H1 (cell line): ENCODE data around the gene KLK1. TPM values are rescaled to one million over a fixed set of nuclear protein-coding genes. Genes with fewer than 3 reads are reported as not detected.

Experiments used
- CTCF ChIA-PET: fragments of 300-600 bp; sonication (Branson Sonifier 250); formaldehyde crosslinking; loops from one replicate; lab custom pipeline; 2021; ENCODE audit not compliant: partially characterized antibody; lab: Charles Lee
- POLR2A ChIA-PET: fragments of 300-600 bp; sonication (Branson Sonifier 250); formaldehyde crosslinking; loops from one replicate; lab custom pipeline; 2021; ENCODE audit warnings: inconsistent platforms; ENCODE audit not compliant: partially characterized antibody; lab: Charles Lee
- DNase-seq, 2 experiments: peaks; one replicate each; pipeline versions ENCODE4 v3.0.0 to v3.0.0-alpha.2; 2010 to 2022; ENCODE audit warnings: low spot score in 2 of 2, low read depth in 1 of 2, mixed read lengths in 1 of 2
- FAIRE-seq: peaks from 2 replicates; lab custom pipeline; 2011; peaks lifted over from hg19 to GRCh38; lab: Jason Lieb, UNC
- H2AFZ ChIP-seq: 2 replicates; pipeline ENCODE4 v1.8.1; 2012; ENCODE audit warnings: low read length, inconsistent platforms
- H2AK5ac ChIP-seq: 2 replicates; pipeline ENCODE4 v1.6.1; 2013; ENCODE audit warnings: low read depth, low read length
- H2BK120ac ChIP-seq: replicated peaks from 2 replicates; pipeline ENCODE3; 2013; ENCODE audit warnings: low read depth, low read length, inconsistent platforms
- H2BK12ac ChIP-seq: 2 replicates; pipeline ENCODE4 v1.6.1; 2013; ENCODE audit warnings: low read depth, low read length
- H2BK15ac ChIP-seq: 2 replicates; pipeline ENCODE4 v1.6.1; 2013; ENCODE audit warnings: low read length
- H2BK20ac ChIP-seq: 2 replicates; pipeline ENCODE4 v1.6.1; 2013; ENCODE audit warnings: low read length
- H2BK5ac ChIP-seq: 2 replicates; pipeline ENCODE4 v1.6.1; 2013; ENCODE audit warnings: low read depth, low read length
- H3K14ac ChIP-seq: 2 replicates; pipeline ENCODE4 v1.6.1; 2013; ENCODE audit warnings: inconsistent platforms; ENCODE audit not compliant: insufficient read length
- H3K18ac ChIP-seq: 2 replicates; pipeline ENCODE4 v1.6.1; 2013; ENCODE audit warnings: low read length; ENCODE audit errors: extremely low read depth
- H3K23ac ChIP-seq: 2 replicates; pipeline ENCODE4 v1.6.1; 2013; ENCODE audit warnings: inconsistent platforms; ENCODE audit not compliant: insufficient read length
- H3K23me2 ChIP-seq: 2 replicates; pipeline ENCODE4 v1.6.1; 2013; ENCODE audit warnings: low read depth, low read length
- H3K27ac ChIP-seq: 2 replicates; pipeline ENCODE4 v1.6.1; 2011; ENCODE audit warnings: low read depth, low read length, inconsistent platforms
- H3K27me3 ChIP-seq, 4 experiments: replicated peaks in 1 of 4; 1 replicate in 1 of 4; 2 replicates in 3 of 4; pipeline versions ENCODE4 v1.6.1 to v1.8.1; 2011 to 2013; ENCODE audit warnings: low read length in 3 of 4, mild to moderate bottlenecking in 3 of 4, inconsistent platforms in 2 of 4, mixed read lengths in 2 of 4, moderate library complexity in 1 of 4; ENCODE audit not compliant: control insufficient read depth in 3 of 4, insufficient read depth in 3 of 4; ENCODE audit errors: extremely low read depth in 1 of 4
- H3K36me3 ChIP-seq, 4 experiments: 2 replicates each; pipeline versions ENCODE4 v1.6.1 to v1.8.1; 2011 to 2013; ENCODE audit warnings: mild to moderate bottlenecking in 4 of 4, low read length in 3 of 4, moderate library complexity in 2 of 4, control low read depth in 1 of 4, inconsistent platforms in 1 of 4; ENCODE audit not compliant: insufficient read depth in 4 of 4, control insufficient read depth in 2 of 4
- H3K4ac ChIP-seq: replicated peaks from 2 replicates; pipeline ENCODE3; 2013; ENCODE audit warnings: low read length, low read depth, mixed read lengths, inconsistent platforms; ENCODE audit not compliant: insufficient read length
- H3K4me1 ChIP-seq, 4 experiments: replicated peaks in 1 of 4; 1 replicate in 1 of 4; 2 replicates in 3 of 4; pipeline versions ENCODE4 v1.6.1 to v1.8.1; 2011 to 2013; ENCODE audit warnings: low read length in 3 of 4, inconsistent platforms in 2 of 4, mixed read lengths in 1 of 4; ENCODE audit not compliant: insufficient read depth in 4 of 4, control insufficient read depth in 3 of 4
- H3K4me2 ChIP-seq, 2 experiments: 2 replicates each; pipeline versions ENCODE4 v1.6.1 to v1.8.1; 2011 to 2013; ENCODE audit warnings: low read depth in 2 of 2, low read length in 2 of 2, control low read depth in 1 of 2, inconsistent platforms in 1 of 2, mild to moderate bottlenecking in 1 of 2; ENCODE audit not compliant: insufficient read depth in 1 of 2
- H3K4me3 ChIP-seq, 4 experiments: fragments of 200-600, 300-600 bp in 1 of 4; sonication (generic), shearing (Covaris generic), sonication (Bioruptor Twin) in 1 of 4; 2 replicates each; pipeline versions ENCODE4 v1.5.1 to v1.8.1; 2011 to 2016; ENCODE audit warnings: low read length in 4 of 4, low read depth in 3 of 4, control low read depth in 2 of 4, inconsistent platforms in 2 of 4, mild to moderate bottlenecking in 2 of 4, mixed read lengths in 1 of 4, moderate library complexity in 1 of 4; ENCODE audit not compliant: insufficient read depth in 2 of 4; ENCODE audit errors: extremely low read depth in 1 of 4
- H3K56ac ChIP-seq: replicated peaks from 2 replicates; pipeline ENCODE3; 2013; ENCODE audit warnings: low read depth, mild to moderate bottlenecking, mixed read lengths, low read length, inconsistent platforms; ENCODE audit not compliant: insufficient read length
- H3K79me1 ChIP-seq: 2 replicates; pipeline ENCODE4 v1.6.1; 2013; ENCODE audit warnings: low read depth, low read length, control low read depth
- H3K79me2 ChIP-seq, 2 experiments: 2 replicates each; pipeline versions ENCODE4 v1.6.1 to v1.8.1; 2012 to 2013; ENCODE audit warnings: low read length in 2 of 2, mild to moderate bottlenecking in 2 of 2, inconsistent platforms in 1 of 2; ENCODE audit not compliant: insufficient read depth in 2 of 2, control insufficient read depth in 1 of 2
- H3K9ac ChIP-seq, 4 experiments: replicated peaks in 1 of 4; 1 replicate in 1 of 4; 2 replicates in 3 of 4; pipeline versions ENCODE4 v1.6.1 to v1.8.1; 2011 to 2013; ENCODE audit warnings: low read depth in 3 of 4, low read length in 3 of 4, control low read depth in 2 of 4, mild to moderate bottlenecking in 2 of 4, moderate library complexity in 2 of 4, inconsistent platforms in 1 of 4; ENCODE audit errors: extremely low read depth in 1 of 4
- H3K9me3 ChIP-seq, 2 experiments: 2 replicates each; pipeline versions ENCODE4 v1.6.1 to v1.8.1; 2012 to 2013; ENCODE audit warnings: mild to moderate bottlenecking in 2 of 2, moderate library complexity in 2 of 2, control low read depth in 1 of 2, inconsistent platforms in 1 of 2, low read depth in 1 of 2, low read length in 1 of 2, mixed read lengths in 1 of 2; ENCODE audit not compliant: insufficient read depth in 2 of 2
- H4K20me1 ChIP-seq, 2 experiments: replicated peaks in 1 of 2; 2 replicates each; pipeline versions ENCODE3 to v1.8.1; 2011 to 2013; ENCODE audit warnings: inconsistent platforms in 2 of 2, low read length in 2 of 2, mild to moderate bottlenecking in 1 of 2; ENCODE audit not compliant: insufficient read depth in 2 of 2, control insufficient read depth in 1 of 2
- H4K5ac ChIP-seq: 2 replicates; pipeline ENCODE4 v1.6.1; 2013; ENCODE audit warnings: low read length, low read depth, mixed read lengths, inconsistent platforms; ENCODE audit not compliant: insufficient read length
- H4K8ac ChIP-seq: 2 replicates; pipeline ENCODE4 v1.8.0; 2013; ENCODE audit warnings: mild to moderate bottlenecking, moderate library complexity, low read length, inconsistent platforms; ENCODE audit not compliant: insufficient read depth; ENCODE audit errors: extremely low read depth
- H4K91ac ChIP-seq: replicated peaks from 2 replicates; pipeline ENCODE3; 2013; ENCODE audit warnings: low read length, mixed read lengths, inconsistent platforms; ENCODE audit not compliant: insufficient read length
- BACH1 ChIP-seq: IDR thresholded peaks from 2 replicates; pipeline ENCODE4 v1.6.1; 2012; ENCODE audit warnings: low read length, improper control_type of control experiment
- CHD1 ChIP-seq: IDR thresholded peaks from 2 replicates; pipeline ENCODE4 v1.6.1; 2012; ENCODE audit warnings: low read depth, low read length, improper control_type of control experiment
- EP300 ChIP-seq, 2 experiments: IDR thresholded peaks; 1 replicate in 1 of 2; 2 replicates in 1 of 2; pipeline ENCODE4 v1.6.1; 2011 to 2012; ENCODE audit warnings: low read depth in 2 of 2, low read length in 2 of 2, mild to moderate bottlenecking in 2 of 2, borderline replicate concordance in 1 of 2, inconsistent platforms in 1 of 2, moderate library complexity in 1 of 2
- EZH2 ChIP-seq: fragments of 200-600 bp; sonication (generic); IDR thresholded peaks from 2 replicates; pipeline ENCODE4 v1.7.1; 2012; ENCODE audit warnings: low read depth, mild to moderate bottlenecking, moderate library complexity, low read length, inconsistent platforms; ENCODE audit not compliant: severe bottlenecking
- GABPA ChIP-seq: IDR thresholded peaks from 2 replicates; pipeline ENCODE4 v1.6.1; 2011; ENCODE audit warnings: mild to moderate bottlenecking, low read length, moderate library complexity, borderline replicate concordance; ENCODE audit not compliant: insufficient read depth
- GTF2F1 ChIP-seq: IDR thresholded peaks from 2 replicates; pipeline ENCODE4 v1.6.1; 2012; ENCODE audit warnings: low read depth, low read length, improper control_type of control experiment, borderline replicate concordance
- MAFK ChIP-seq: IDR thresholded peaks from 2 replicates; pipeline ENCODE4 v1.6.1; 2012; ENCODE audit warnings: low read depth, mild to moderate bottlenecking, improper control_type of control experiment, low read length
- POLR2AphosphoS5 ChIP-seq: IDR thresholded peaks from 2 replicates; pipeline ENCODE4 v1.6.1; 2011; ENCODE audit warnings: low read depth, low read length
- POU5F1 ChIP-seq: IDR thresholded peaks from 2 replicates; pipeline ENCODE4 v1.6.1; 2011; ENCODE audit warnings: low read depth, mild to moderate bottlenecking, low read length, moderate library complexity
- RBBP5 ChIP-seq: IDR thresholded peaks from 2 replicates; pipeline ENCODE4 v1.7.1; 2012; ENCODE audit warnings: low read depth, mild to moderate bottlenecking, inconsistent platforms, low read length, moderate library complexity, borderline replicate concordance
- SAP30 ChIP-seq: fragments of 300-600 bp; sonication (generic); IDR thresholded peaks from 2 replicates; pipeline ENCODE4 v1.7.1; 2012; ENCODE audit warnings: low read length, moderate library complexity, mild to moderate bottlenecking, inconsistent platforms; ENCODE audit not compliant: insufficient read depth, insufficient replicate concordance
- SIX5 ChIP-seq: IDR thresholded peaks from 2 replicates; pipeline ENCODE4 v1.6.1; 2011; ENCODE audit warnings: mild to moderate bottlenecking, low read depth, low read length
- SP1 ChIP-seq: IDR thresholded peaks from 2 replicates; pipeline ENCODE4 v1.6.1; 2011; ENCODE audit warnings: low read depth, low read length
- ZNF274 ChIP-seq: IDR thresholded peaks from 2 replicates; pipeline ENCODE4 v1.7.0; 2012; ENCODE audit warnings: low read length, borderline replicate concordance; ENCODE audit errors: extremely low read depth
- WGBS, 2 experiments: shearing (Covaris generic) in 1 of 2; methylation state at CpG; one replicate each; pipeline versions ENCODE4 v1.1.6 to v1.1.7; 2013 to 2015; ENCODE audit warnings: low lambda C conversion rate in 2 of 2, mixed read lengths in 2 of 2, inconsistent platforms in 1 of 2, low coverage in 1 of 2, missing lambda C conversion rate in 1 of 2; ENCODE audit not compliant: insufficient replicate concordance in 2 of 2, insufficient coverage in 1 of 2, insufficient read length in 1 of 2; ENCODE audit errors: extremely low coverage in 1 of 2, missing lambda C conversion rate in 1 of 2; 5-methylcytosine and 5-hydroxymethylcytosine counted together
- polyA plus RNA-seq, 7 experiments: library from polyadenylated mRNA; depleted of rRNA in 3 of 7; stranded (reverse) in 5 of 7; unstranded in 2 of 7; fragments of >200 nt in 5 of 7; fragments of 200-250 nt in 2 of 7; gene quantifications; 1 replicate in 5 of 7; 2 replicates in 1 of 7; 4 replicates in 1 of 7; pipeline versions ENCODE4 v1.2.1 to v1.2.3, GENCODE V29; 2011 to 2013; ENCODE audit warnings: missing spikeins in 2 of 7, mixed read lengths in 2 of 7
- total RNA-seq: library from RNA; stranded (reverse); fragmentation: NEBNext Ultra II Directional; extraction: Animal tissue kit (Norgen Biotek cat#: 25700); gene quantifications from 2 replicates; pipeline ENCODE4 v1.2.1, GENCODE V29; 2021

KLK1 gene
- total and polyA plus RNA-seq, 2 of the 8 experiments (the other 6 are each of a cell fraction or from before 2014, with no cell fraction given), result 3.4 to 4.0 TPM

DNA sequence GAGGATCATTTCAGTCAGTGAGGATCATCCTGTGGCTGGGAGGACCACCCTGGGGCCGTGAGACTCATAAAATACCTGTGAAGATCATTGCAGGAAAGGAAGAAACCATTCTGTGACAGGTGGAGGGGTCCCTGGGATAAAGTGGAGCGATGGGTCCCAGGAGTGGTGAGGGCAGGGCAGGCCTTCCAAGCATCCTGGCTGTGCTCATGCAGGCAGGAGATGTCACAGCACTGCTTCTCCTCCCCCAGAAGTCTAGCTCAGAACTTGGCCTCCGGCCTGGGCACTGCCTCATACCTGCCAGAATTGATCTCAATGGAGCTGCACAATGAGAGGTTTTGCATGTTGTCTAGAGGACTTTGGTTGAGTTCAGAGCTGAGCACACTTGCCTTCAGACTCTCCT is 11.1 kb downstream of the KLK1 start:
- no peak overlapping the region for H3K56ac ChIP-seq
- H3K27ac ChIP-seq, result no peak overlapping the region
- no peak overlapping the region for H3K4me2 ChIP-seq
- no peak overlapping the region for H2AFZ ChIP-seq
- no peak for FAIRE-seq
- no peak overlapping the region for H2BK15ac ChIP-seq
- H4K5ac ChIP-seq, result no peak overlapping the region
- ChIA-PET POLR2A (interaction anchor here (0.6 to 14.4 kb wide), 2 partner anchors 14 to 41 kb away, joined by 3 to 275 read pairs; no protein-coding TSS in a partner anchor), CTCF (no interaction called here)
- no peaks in the 10 kb centered on the region for H4K20me1 ChIP-seq
- no peak overlapping the region for H3K14ac ChIP-seq
- H3K4me1 ChIP-seq, result peaks cover 0 to 4% (median 1%) of the 10 kb centered on the region in 4 experiments; a peak in 2 of 7 replicates
- no peak overlapping the region for H2BK120ac ChIP-seq
- H3K79me2 ChIP-seq, result no peaks in the 10 kb centered on the region
- no peak overlapping the region for H3K4ac ChIP-seq
- no peak for DNase-seq
- H2BK20ac ChIP-seq, result no peak overlapping the region
- H3K9ac ChIP-seq, result no peak overlapping the region
- no peak overlapping the region for H2AK5ac ChIP-seq
- no peak overlapping the region for H4K91ac ChIP-seq
- H3K23me2 ChIP-seq, result peaks cover 17% of the 10 kb centered on the region; the same call in 1 of the 2 replicates
- no peaks in the 10 kb centered on the region for H3K79me1 ChIP-seq
- no peak overlapping the region for H4K8ac ChIP-seq
- H3K9me3 ChIP-seq, result no peaks in the 10 kb centered on the region
- no peak overlapping the region for H3K4me3 ChIP-seq
- H2BK12ac ChIP-seq, result no peak overlapping the region
- no peak overlapping the region for H2BK5ac ChIP-seq
- peaks cover 0 to 6% (median 3%) of the 10 kb centered on the region in 4 experiments; a peak in 3 of 7 replicates for H3K27me3 ChIP-seq
- no peak overlapping the region for H3K23ac ChIP-seq
- WGBS, 2 experiments, result 87% methylated on average over 3 of the region's 3 CpGs; no CpG with 5 or more reads in 1 of the 2 experiments
- no peaks in the 10 kb centered on the region for H3K36me3 ChIP-seq
- no peak overlapping the region for H3K18ac ChIP-seq
- TF ChIP-seq POLR2AphosphoS5, result no peak
- TF ChIP-seq BACH1, result no peak
- TF ChIP-seq SAP30, result no peak
- no peak for TF ChIP-seq RBBP5
- no peak for TF ChIP-seq MAFK
- TF ChIP-seq ZNF274, result no peak
- no peak for TF ChIP-seq SIX5
- TF ChIP-seq POU5F1, result no peak
- no peak for TF ChIP-seq GTF2F1
- no peak for TF ChIP-seq EP300 (IDR thresholded peaks at IDR 0.05; ENCODE audit: borderline replicate concordance in 1 of 2, low read depth in 2 of 2, low read length in 2 of 2)
- TF ChIP-seq EZH2, result no peak
- TF ChIP-seq CHD1, result no peak
- TF ChIP-seq SP1, result no peak
- no peak for TF ChIP-seq GABPA
